BLaER1 treated with 17β-estradiol and CSF1 and Interleukin-3, amounts not matched to agents 10 nM and 100 nM (cell line): ENCODE measurements around the gene URM1.

Source experiments
- H3K27ac ChIP-seq, 11 experiments: shearing (Covaris generic); formaldehyde crosslinking; 2 replicates each; pipeline ENCODE4 v1.8.1; 2022
- H3K27me3 ChIP-seq, 11 experiments: shearing (Covaris generic); formaldehyde crosslinking; 2 replicates each; pipeline ENCODE4 v1.8.1; 2022
- H3K36me3 ChIP-seq, 11 experiments: shearing (Covaris generic); formaldehyde crosslinking; 2 replicates each; pipeline ENCODE4 v1.8.1; 2022
- H3K4me1 ChIP-seq, 10 experiments: shearing (Covaris generic); formaldehyde crosslinking; 2 replicates each; pipeline ENCODE4 v1.8.1; 2022
- H3K4me2 ChIP-seq, 11 experiments: shearing (Covaris generic); formaldehyde crosslinking; 2 replicates each; pipeline ENCODE4 v1.8.1; 2022
- H3K4me3 ChIP-seq, 10 experiments: shearing (Covaris generic); formaldehyde crosslinking; 2 replicates each; pipeline ENCODE4 v1.8.1; 2022
- H3K9ac ChIP-seq, 11 experiments: shearing (Covaris generic); formaldehyde crosslinking; 2 replicates each; pipeline ENCODE4 v1.8.1; 2022
- H3K9me3 ChIP-seq, 11 experiments: shearing (Covaris generic); formaldehyde crosslinking; replicated peaks in 1 of 11; 2 replicates each; pipeline ENCODE4 v1.8.1; 2022
- H4K20me1 ChIP-seq, 11 experiments: shearing (Covaris generic); formaldehyde crosslinking; 2 replicates each; pipeline ENCODE4 v1.8.1; 2022
- Cebpa-rat ChIP-seq, 11 experiments: shearing (Covaris generic); IDR thresholded peaks; 2 replicates each; pipeline ENCODE4 v1.8.1; 2022

URM1 gene

GRCh38 chr9:128360826-128361225 lies 10.3 kb upstream of the URM1 start:
- Histone ChIP-seq H3K4me3 (no peak overlapping the region), H3K9me3 (no peaks in the 10 kb centered on the region), H3K9ac (peak overlapping the region in 1 of 11 experiments; percentile 4; a peak in 1 of 22 replicates), H4K20me1 (no peaks in the 10 kb centered on the region), H3K4me2 (no peak overlapping the region), H3K27ac (no peak overlapping the region), H3K36me3 (peaks cover 6 to 32% (median 20%) of the 10 kb centered on the region in 11 experiments; a peak in 20 of 22 replicates), H3K27me3 (no peaks in the 10 kb centered on the region), H3K4me1 (peaks cover 21 to 44% (median 35%) of the 10 kb centered on the region in 10 experiments)
- no peak for TF ChIP-seq Cebpa-rat (IDR thresholded peaks at IDR 0.05)

- TF ChIP-seq Cebpa-rat (IDR thresholded peaks at IDR 0.05) = no peak
- Histone ChIP-seq H3K9ac (peak overlapping the region in 9 of 11 experiments; percentile 6 to 60 (median 36); a peak in 8 of 22 replicates), H3K27ac (no peak overlapping the region; a peak in 1 of 22 replicates), H3K4me2 (peak overlapping the region; percentile 69 to 84 (median 77)), H3K36me3 (peaks cover under 1 to 27% (median 14%) of the 10 kb centered on the region in 11 experiments; a peak in 17 of 22 replicates), H3K27me3 (no peaks in the 10 kb centered on the region), H3K9me3 (no peaks in the 10 kb centered on the region), H3K4me3 (peak overlapping the region; percentile 38 to 68 (median 50); a peak in 16 of 20 replicates), H4K20me1 (no peaks in the 10 kb centered on the region), H3K4me1 (peaks cover 22 to 46% (median 37%) of the 10 kb centered on the region in 10 experiments)
Observed at GRCh38 chr9:128361296-128361985, 9.7 kb upstream of the URM1 start.

GRCh38 chr9:128361986-128362646 lies 9.1 kb upstream of the URM1 start:
- peak overlapping the region; percentile 6 to 60 (median 36); a peak in 17 of 22 replicates for H3K9ac ChIP-seq
- H3K4me1 ChIP-seq = peaks cover 22 to 46% (median 37%) of the 10 kb centered on the region in 10 experiments
- no peaks in the 10 kb centered on the region for H3K27me3 ChIP-seq
- TF ChIP-seq Cebpa-rat (IDR thresholded peaks at IDR 0.05) = no peak
- H3K4me2 ChIP-seq = peak overlapping the region; percentile 69 to 84 (median 77)
- no peaks in the 10 kb centered on the region for H4K20me1 ChIP-seq
- H3K27ac ChIP-seq = no peak overlapping the region; a peak in 1 of 22 replicates
- no peaks in the 10 kb centered on the region for H3K9me3 ChIP-seq
- peak overlapping the region; percentile 38 to 68 (median 50); a peak in 19 of 20 replicates for H3K4me3 ChIP-seq
- peaks cover 0 to 27% (median 11%) of the 10 kb centered on the region in 11 experiments; a peak in 10 of 22 replicates for H3K36me3 ChIP-seq

- peaks cover 0 to 20% (median 8%) of the 10 kb centered on the region in 11 experiments; a peak in 9 of 22 replicates for H3K36me3 ChIP-seq
- no peak for TF ChIP-seq Cebpa-rat (IDR thresholded peaks at IDR 0.05)
- no peaks in the 10 kb centered on the region for H4K20me1 ChIP-seq
- peak overlapping the region in 2 of 11 experiments; percentile 29 to 53; a peak in 1 of 22 replicates for H3K9ac ChIP-seq
- no peak overlapping the region for H3K27ac ChIP-seq
- H3K27me3 ChIP-seq = no peaks in the 10 kb centered on the region
- H3K4me3 ChIP-seq = no peak overlapping the region
- peak overlapping the region in 6 of 11 experiments; percentile 69 to 82 (median 74); a peak in 9 of 22 replicates for H3K4me2 ChIP-seq
- H3K4me1 ChIP-seq = peaks cover 22 to 46% (median 37%) of the 10 kb centered on the region in 10 experiments
- H3K9me3 ChIP-seq = no peaks in the 10 kb centered on the region
Observed at GRCh38 chr9:128362774-128363173, 8.4 kb upstream of the URM1 start.

GRCh38 chr9:128365525-128365924 lies 5.6 kb upstream of the URM1 start:
- TF ChIP-seq Cebpa-rat (IDR thresholded peaks at IDR 0.05) = no peak
- H3K9ac ChIP-seq = peak overlapping the region; percentile 66 to 87 (median 81); a peak in 21 of 22 replicates
- no peaks in the 10 kb centered on the region for H3K27me3 ChIP-seq
- peak overlapping the region in 8 of 10 experiments; percentile 45 to 65 (median 51); a peak in 14 of 20 replicates for H3K4me3 ChIP-seq
- H4K20me1 ChIP-seq = no peaks in the 10 kb centered on the region
- peaks cover 0 to 2% (median 0%) of the 10 kb centered on the region in 11 experiments; a peak in 4 of 22 replicates for H3K36me3 ChIP-seq
- H3K4me2 ChIP-seq = peak overlapping the region; percentile 74 to 97 (median 86)
- peaks cover 32 to 53% (median 48%) of the 10 kb centered on the region in 10 experiments for H3K4me1 ChIP-seq
- peak overlapping the region in 9 of 11 experiments; percentile 69 to 92 (median 86); a peak in 18 of 22 replicates for H3K27ac ChIP-seq
- no peaks in the 10 kb centered on the region for H3K9me3 ChIP-seq

- Histone ChIP-seq H3K9me3 (no peaks in the 10 kb centered on the region), H4K20me1 (peaks cover 0 to 19% (median 10%) of the 10 kb centered on the region in 11 experiments; a peak in 9 of 22 replicates), H3K36me3 (peaks cover 0 to 18% (median 11%) of the 10 kb centered on the region in 11 experiments; a peak in 18 of 22 replicates), H3K4me3 (no peak overlapping the region), H3K9ac (peak overlapping the region in 5 of 11 experiments; percentile 0 to 92 (median 84); a peak in 1 of 22 replicates), H3K4me1 (peaks cover 36 to 51% (median 42%) of the 10 kb centered on the region in 10 experiments), H3K27me3 (no peaks in the 10 kb centered on the region), H3K4me2 (peak overlapping the region in 1 of 11 experiments; percentile 85; a peak in 1 of 22 replicates), H3K27ac (no peak overlapping the region; a peak in 1 of 22 replicates)
- no peak for TF ChIP-seq Cebpa-rat (IDR thresholded peaks at IDR 0.05)
Observed at GRCh38 chr9:128369024-128369706, 2.0 kb upstream of the URM1 start.

- peaks cover 0 to 30% (median 23%) of the 10 kb centered on the region in 11 experiments; a peak in 20 of 22 replicates for H3K36me3 ChIP-seq
- peak overlapping the region; percentile 73 to 93 (median 85) for H3K27ac ChIP-seq
- TF ChIP-seq Cebpa-rat (IDR thresholded peaks at IDR 0.05) = no peak
- peak overlapping the region; percentile 75 to 99 (median 95) for H3K4me3 ChIP-seq
- peak overlapping the region; percentile 80 to 95 (median 89) for H3K9ac ChIP-seq
- no peaks in the 10 kb centered on the region for H3K27me3 ChIP-seq
- peak overlapping the region; percentile 76 to 97 (median 86) for H3K4me2 ChIP-seq
- H4K20me1 ChIP-seq = peaks cover 0 to 31% (median 22%) of the 10 kb centered on the region in 11 experiments; a peak in 15 of 22 replicates
- no peaks in the 10 kb centered on the region for H3K9me3 ChIP-seq
- peaks cover 26 to 39% (median 31%) of the 10 kb centered on the region in 10 experiments for H3K4me1 ChIP-seq
Observed at GRCh38 chr9:128370367-128370751, 815 bp upstream of the URM1 start.

- peak overlapping the region; percentile 80 to 95 (median 89) for H3K9ac ChIP-seq
- no peak for TF ChIP-seq Cebpa-rat (IDR thresholded peaks at IDR 0.05)
- peak overlapping the region; percentile 88 to 98 (median 93) for H3K4me2 ChIP-seq
- peaks cover 0 to 44% (median 35%) of the 10 kb centered on the region in 11 experiments; a peak in 18 of 22 replicates for H4K20me1 ChIP-seq
- H3K36me3 ChIP-seq = peaks cover 0 to 43% (median 35%) of the 10 kb centered on the region in 11 experiments; a peak in 20 of 22 replicates
- no peaks in the 10 kb centered on the region for H3K9me3 ChIP-seq
- H3K4me3 ChIP-seq = peak overlapping the region; percentile 75 to 99 (median 95)
- H3K27me3 ChIP-seq = no peaks in the 10 kb centered on the region
- peaks cover 19 to 41% (median 29%) of the 10 kb centered on the region in 10 experiments for H3K4me1 ChIP-seq
- H3K27ac ChIP-seq = peak overlapping the region; percentile 66 to 93 (median 86)
Observed at GRCh38 chr9:128371630-128372117, 500 bp downstream of the URM1 start.
